ENCODE results near the gene UBC. TPM values are rescaled to one million over a fixed set of nuclear protein-coding genes. Genes with fewer than 3 reads are reported as not detected.

The UBC gene
- total and polyA plus RNA-seq, 2 experiments from 2014 or later, result 1,267 to 1,410 TPM

DNA sequence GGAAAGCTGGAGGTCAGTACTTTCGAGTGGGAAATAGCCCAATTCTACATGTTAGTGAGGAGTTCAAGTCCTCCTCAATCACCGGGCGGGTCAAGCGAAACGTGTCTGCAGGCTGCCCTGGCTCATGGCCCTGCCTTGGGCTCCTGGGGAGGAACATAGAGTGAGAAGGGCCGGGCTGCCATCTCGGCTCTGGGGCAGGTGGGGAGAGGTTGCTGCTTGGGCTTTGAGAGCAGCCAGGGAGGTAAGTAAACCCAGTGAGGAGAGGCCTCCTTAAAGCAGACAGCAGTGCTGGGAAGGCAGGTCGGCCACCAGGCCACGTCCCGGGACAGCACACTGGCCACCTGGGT is 32.0 kb upstream of the UBC start:
- no peaks in the 10 kb centered on the region for H3K79me2 ChIP-seq
- DNase-seq (ENCODE audit: low spot score), result no peak
- H3K4me1 ChIP-seq (ENCODE audit: insufficient read depth), result no peaks in the 10 kb centered on the region
- TF ChIP-seq, protein P1, sequence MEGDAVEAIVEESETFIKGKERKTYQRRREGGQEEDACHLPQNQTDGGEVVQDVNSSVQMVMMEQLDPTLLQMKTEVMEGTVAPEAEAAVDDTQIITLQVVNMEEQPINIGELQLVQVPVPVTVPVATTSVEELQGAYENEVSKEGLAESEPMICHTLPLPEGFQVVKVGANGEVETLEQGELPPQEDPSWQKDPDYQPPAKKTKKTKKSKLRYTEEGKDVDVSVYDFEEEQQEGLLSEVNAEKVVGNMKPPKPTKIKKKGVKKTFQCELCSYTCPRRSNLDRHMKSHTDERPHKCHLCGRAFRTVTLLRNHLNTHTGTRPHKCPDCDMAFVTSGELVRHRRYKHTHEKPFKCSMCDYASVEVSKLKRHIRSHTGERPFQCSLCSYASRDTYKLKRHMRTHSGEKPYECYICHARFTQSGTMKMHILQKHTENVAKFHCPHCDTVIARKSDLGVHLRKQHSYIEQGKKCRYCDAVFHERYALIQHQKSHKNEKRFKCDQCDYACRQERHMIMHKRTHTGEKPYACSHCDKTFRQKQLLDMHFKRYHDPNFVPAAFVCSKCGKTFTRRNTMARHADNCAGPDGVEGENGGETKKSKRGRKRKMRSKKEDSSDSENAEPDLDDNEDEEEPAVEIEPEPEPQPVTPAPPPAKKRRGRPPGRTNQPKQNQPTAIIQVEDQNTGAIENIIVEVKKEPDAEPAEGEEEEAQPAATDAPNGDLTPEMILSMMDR (IDR thresholded peaks at IDR 0.05; ENCODE audit: poor library complexity), result no peak
- no peak for TF ChIP-seq EZH2phosphoT487 (IDR thresholded peaks at IDR 0.05; ENCODE audit: low read depth, severe bottlenecking, unreplicated experiment)
- no peak for TF ChIP-seq EZH2 (IDR thresholded peaks at IDR 0.05; ENCODE audit: borderline replicate concordance)
- no peak overlapping the region for H3K4me3 ChIP-seq
- H3K9me2 ChIP-seq (replicated peaks; ENCODE audit: insufficient read depth), result no peaks in the 10 kb centered on the region
- no peaks in the 10 kb centered on the region for H4K20me1 ChIP-seq (ENCODE audit: insufficient read depth, poor library complexity, severe bottlenecking)
- H3K9me3 ChIP-seq (ENCODE audit: low read depth), result no peaks in the 10 kb centered on the region
- no peak overlapping the region for H3K27ac ChIP-seq
- no peak overlapping the region for H3K4me2 ChIP-seq
- no peaks in the 10 kb centered on the region for H3K27me3 ChIP-seq
- no peaks in the 10 kb centered on the region for H3K36me3 ChIP-seq (replicated peaks; ENCODE audit: insufficient read depth, low read depth)
- no peak overlapping the region for H2AFZ ChIP-seq
- WGBS (ENCODE audit: low lambda C conversion rate, missing lambda C conversion rate), result 91% methylated on average over 10 of the region's 10 CpGs

DNA sequence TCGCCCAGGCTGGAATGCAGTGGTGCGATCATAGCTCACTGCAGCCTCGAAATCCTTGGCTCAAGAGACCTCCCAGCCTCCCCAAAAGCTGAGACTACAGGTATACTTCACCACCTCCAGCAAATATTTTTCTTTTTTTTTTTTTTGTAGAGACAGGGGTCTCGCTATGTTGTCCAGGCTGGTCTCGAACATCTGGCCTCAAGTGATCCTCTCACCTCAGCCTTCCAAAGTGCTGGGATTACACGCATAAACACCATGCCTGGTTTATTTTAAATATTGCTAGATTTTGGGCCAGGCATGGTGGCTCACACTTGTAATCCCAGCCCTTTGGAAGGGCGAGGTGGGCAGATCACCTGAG is 26.7 kb upstream of the UBC start:
- peaks cover 14% of the 10 kb centered on the region for H3K4me1 ChIP-seq (ENCODE audit: insufficient read depth)
- H3K27ac ChIP-seq, result peak overlapping the region; percentile 92
- H3K79me2 ChIP-seq, result no peaks in the 10 kb centered on the region
- no peak for DNase-seq (ENCODE audit: low spot score)
- peak overlapping the region; percentile 25 for H3K4me3 ChIP-seq
- H3K36me3 ChIP-seq (replicated peaks; ENCODE audit: insufficient read depth, low read depth), result no peaks in the 10 kb centered on the region
- H2AFZ ChIP-seq, result peak overlapping the region; percentile 58
- no peaks in the 10 kb centered on the region for H3K27me3 ChIP-seq
- H3K9me3 ChIP-seq (ENCODE audit: low read depth), result no peaks in the 10 kb centered on the region
- TF ChIP-seq, protein P1 (IDR thresholded peaks at IDR 0.05; ENCODE audit: poor library complexity), result no peak
- TF ChIP-seq EZH2phosphoT487 (IDR thresholded peaks at IDR 0.05; ENCODE audit: low read depth, severe bottlenecking, unreplicated experiment), result no peak
- no peak for TF ChIP-seq EZH2 (IDR thresholded peaks at IDR 0.05; ENCODE audit: borderline replicate concordance)
- 71% methylated on average over 7 of the region's 7 CpGs for WGBS (ENCODE audit: low lambda C conversion rate, missing lambda C conversion rate)
- no peaks in the 10 kb centered on the region for H4K20me1 ChIP-seq (ENCODE audit: insufficient read depth, poor library complexity, severe bottlenecking)
- H3K9me2 ChIP-seq (replicated peaks; ENCODE audit: insufficient read depth), result no peaks in the 10 kb centered on the region
- peak overlapping the region; percentile 83 for H3K4me2 ChIP-seq

DNA sequence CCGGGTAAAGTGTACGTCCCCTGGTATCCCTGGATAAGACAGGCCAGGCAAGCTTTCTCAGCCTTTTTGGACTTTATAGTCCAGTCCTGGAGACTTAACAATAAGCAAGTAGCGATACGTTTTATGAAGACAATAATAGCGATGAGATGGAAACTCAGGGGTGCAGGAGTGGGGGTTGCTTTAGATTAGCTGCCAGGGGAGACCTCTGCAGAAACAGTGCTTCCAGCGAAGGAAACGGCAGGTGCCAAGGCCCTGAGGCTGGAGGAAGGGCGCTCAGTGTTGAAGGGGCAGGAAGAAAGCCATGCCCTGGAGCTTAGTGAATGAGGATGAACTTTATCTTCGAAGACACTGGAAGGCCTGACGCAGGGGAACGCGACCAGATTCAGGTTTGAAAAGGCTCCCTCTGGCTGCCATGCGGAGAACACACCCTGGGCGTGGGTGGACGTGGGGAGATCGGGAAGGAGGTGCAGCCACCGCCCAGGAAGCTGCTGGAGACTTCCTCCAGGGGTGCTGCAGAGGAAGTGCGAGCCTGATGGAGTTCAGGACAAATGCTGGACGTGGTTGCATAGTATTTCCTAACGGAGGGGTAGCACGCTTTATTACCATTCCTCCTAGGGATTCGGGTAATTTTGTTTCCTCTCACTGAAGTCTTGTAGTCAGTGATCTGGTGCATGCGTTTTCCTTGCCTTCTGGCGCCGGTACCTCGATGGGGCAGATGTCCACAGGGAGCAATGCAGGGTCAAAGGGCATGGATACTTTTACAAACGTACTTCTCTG is 26.1 kb upstream of the UBC start:
- DNase-seq (ENCODE audit: low spot score), result peak; percentile 95
- no peaks in the 10 kb centered on the region for H4K20me1 ChIP-seq (ENCODE audit: insufficient read depth, poor library complexity, severe bottlenecking)
- 23% methylated on average over 27 of the region's 27 CpGs for WGBS (ENCODE audit: low lambda C conversion rate, missing lambda C conversion rate)
- H3K4me1 ChIP-seq (ENCODE audit: insufficient read depth), result peaks cover 14% of the 10 kb centered on the region
- peak overlapping the region; percentile 25 for H3K4me3 ChIP-seq
- H3K4me2 ChIP-seq, result peak overlapping the region; percentile 83
- H3K36me3 ChIP-seq (replicated peaks; ENCODE audit: insufficient read depth, low read depth), result no peaks in the 10 kb centered on the region
- peak overlapping the region; percentile 92 for H3K27ac ChIP-seq
- no peaks in the 10 kb centered on the region for H3K79me2 ChIP-seq
- no peaks in the 10 kb centered on the region for H3K9me3 ChIP-seq (ENCODE audit: low read depth)
- H3K9me2 ChIP-seq (replicated peaks; ENCODE audit: insufficient read depth), result no peaks in the 10 kb centered on the region
- peak overlapping the region; percentile 58 for H2AFZ ChIP-seq
- no peaks in the 10 kb centered on the region for H3K27me3 ChIP-seq
- TF ChIP-seq, protein P1 (IDR thresholded peaks at IDR 0.05; ENCODE audit: poor library complexity), result peak; percentile 91
- TF ChIP-seq EZH2 (IDR thresholded peaks at IDR 0.05; ENCODE audit: borderline replicate concordance) (no peak), EZH2phosphoT487 (IDR thresholded peaks at IDR 0.05; ENCODE audit: low read depth, severe bottlenecking, unreplicated experiment) (no peak)

Data from hepatocyte (in vitro differentiated cells).